Right lobe of liver (tissue), 4 donors: ENCODE results near the gene STXBP4.

Experiments used
- CTCF ChIP-seq, 4 donors: fragments of 200-600 bp in 3 of 4; fragments of 450-650 bp in 1 of 4; IDR thresholded peaks; one replicate each; pipeline versions ENCODE4 v1.5.1 to v1.8.0; 2016 to 2022; ENCODE audit warnings: antibody characterized with exemption in 4 of 4, mild to moderate bottlenecking in 2 of 4
- POLR2A ChIP-seq: fragments of 450-650 bp; IDR thresholded peaks from one replicate; pipeline ENCODE4 v1.6.1; 2017; ENCODE audit warnings: antibody characterized with exemption, mild to moderate bottlenecking
- donor health status: DM: no; HTN: no; CAD: no.
- donor health status: DM: no; HTN: no; CAD: no.
- donor health status: DM: no; HTN: yes; CAD: no.

DNA sequence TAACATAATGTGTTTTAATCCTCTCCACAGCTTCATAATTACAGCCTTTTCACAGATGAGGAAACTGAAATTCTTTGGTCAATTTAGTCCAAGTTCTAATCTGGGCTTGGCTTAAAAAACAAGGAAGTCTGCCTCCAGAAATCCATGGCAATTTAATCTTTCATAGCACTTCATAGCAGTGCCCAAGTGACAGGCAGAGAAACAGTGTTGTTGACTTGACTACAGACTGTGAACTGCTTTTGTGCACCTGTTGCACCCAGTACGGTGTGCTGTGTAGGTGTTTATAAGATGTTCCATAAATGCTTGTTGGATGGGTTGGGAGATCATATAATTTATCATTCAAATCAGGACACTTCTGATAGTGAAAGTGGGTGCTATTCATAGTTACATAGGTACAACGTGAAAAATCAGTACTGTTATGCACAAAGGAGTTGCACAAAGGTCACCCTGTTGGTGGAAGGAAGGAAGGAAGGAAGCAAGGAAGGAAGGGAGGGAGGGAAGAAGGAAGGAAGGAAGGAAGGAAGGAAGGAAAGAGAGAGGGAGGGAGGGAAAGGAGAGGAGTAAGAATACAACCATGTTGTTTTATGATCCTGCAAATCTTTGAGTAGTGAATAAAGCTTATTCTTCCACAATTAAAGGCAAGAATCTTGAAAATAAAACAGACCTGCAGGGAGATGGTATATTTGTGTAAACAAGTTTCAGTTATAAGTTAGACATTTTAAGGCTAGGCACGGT is 239.7 kb downstream of the STXBP4 start:
- TF ChIP-seq CTCF (IDR thresholded peaks at IDR 0.05) (no peak), POLR2A (no peak)
